IMR-90 (cell line): ENCODE measurements around the gene DPPA5.

Source experiments
- BHLHE40 ChIP-seq: fragments of 150-350 bp; IDR thresholded peaks from 2 replicates; pipeline ENCODE4 v1.6.1; 2016; ENCODE audit warnings: mild to moderate bottlenecking, low read depth, low read length
- CEBPB ChIP-seq: IDR thresholded peaks from 2 replicates; pipeline ENCODE4 v1.6.1; 2012; ENCODE audit warnings: low read depth, low read length, improper control_type of control experiment
- CHD1 ChIP-seq: IDR thresholded peaks from 2 replicates; pipeline ENCODE4 v1.6.1; 2012; ENCODE audit warnings: low read depth, low read length, improper control_type of control experiment
- CTCF ChIP-seq: conservative IDR thresholded peaks from 2 replicates; pipeline ENCODE4 v1.5.1; 2012; ENCODE audit warnings: mild to moderate bottlenecking, low read depth, low read length, improper control_type of control experiment
- ELK1 ChIP-seq: fragments of 150-350 bp; IDR thresholded peaks from 2 replicates; pipeline ENCODE4 v1.6.1; 2016; ENCODE audit warnings: low read depth, mild to moderate bottlenecking, low read length, moderate library complexity, borderline replicate concordance
- MAFK ChIP-seq: IDR thresholded peaks from 2 replicates; pipeline ENCODE4 v1.6.1; 2012; ENCODE audit warnings: low read depth, low read length, improper control_type of control experiment
- MAZ ChIP-seq: IDR thresholded peaks from 2 replicates; pipeline ENCODE4 v1.6.1; 2012; ENCODE audit warnings: low read depth, mild to moderate bottlenecking, low read length, improper control_type of control experiment, moderate library complexity, borderline replicate concordance
- MXI1 ChIP-seq: IDR thresholded peaks from 2 replicates; pipeline ENCODE4 v1.6.1; 2012; ENCODE audit warnings: low read depth, mild to moderate bottlenecking, low read length, moderate library complexity, borderline replicate concordance
- NFE2L2 ChIP-seq: fragments of 150-350 bp; IDR thresholded peaks from 2 replicates; pipeline ENCODE4 v1.6.1; 2016; ENCODE audit warnings: low read depth, mild to moderate bottlenecking, low read length
- POLR2A ChIP-seq: IDR thresholded peaks from 2 replicates; pipeline ENCODE4 v1.6.1; 2012; ENCODE audit warnings: mild to moderate bottlenecking, low read depth, low read length
- RAD21 ChIP-seq: IDR thresholded peaks from 2 replicates; pipeline ENCODE4 v1.6.1; 2012; ENCODE audit warnings: low read length, improper control_type of control experiment
- RCOR1 ChIP-seq: IDR thresholded peaks from 2 replicates; pipeline ENCODE4 v1.6.1; 2012; ENCODE audit warnings: mild to moderate bottlenecking, low read length, improper control_type of control experiment; ENCODE audit not compliant: insufficient replicate concordance
- SMC3 ChIP-seq: fragments of 150-350 bp; IDR thresholded peaks from 2 replicates; pipeline ENCODE4 v1.6.1; 2016; ENCODE audit warnings: low read depth, mild to moderate bottlenecking, antibody characterized with exemption, low read length, moderate library complexity
- USF2 ChIP-seq: fragments of 150-350 bp; IDR thresholded peaks from 2 replicates; pipeline ENCODE4 v1.6.1; 2017; ENCODE audit warnings: mild to moderate bottlenecking, antibody characterized with exemption, low read length, low read depth

- TF ChIP-seq CTCF (no peak), MAFK (no peak), MAZ (no peak), ELK1 (no peak), POLR2A (no peak), NFE2L2 (no peak), MXI1 (no peak), BHLHE40 (no peak), CEBPB (no peak), RCOR1 (no peak), SMC3 (no peak), RAD21 (no peak), CHD1 (no peak), USF2 (no peak)
These were observed 18.4 kb upstream of the DPPA5 start for GRCh38 chr6:73372516-73372915.
